Memory B cell (primary cell): Measurements from ENCODE around the gene CTPS2.
"Not testable (repeated sequence)": the region's sequence is repeated elsewhere in the genome, so short reads cannot be mapped to it uniquely, and the experiment has no call there.

Experiments
- ATAC-seq: fragments of 150-1000 bp; cut with Tn5 transposase; 2 replicates; pipeline ENCODE4 v1.10.0; 2021; ENCODE audit warnings: low read depth, mild to moderate bottlenecking, moderate library complexity
- DNase-seq, 2 donors: peaks; one replicate each; pipeline ENCODE4 v3.0.0; 2022; ENCODE audit warnings: low spot score in 2 of 2
- H3K27ac Mint-ChIP-seq: one replicate; pipeline ENCODE4 v1.8.0; 2022; ENCODE audit warnings: mild to moderate bottlenecking, moderate library complexity, mixed read lengths
- H3K27me3 Mint-ChIP-seq: one replicate; pipeline ENCODE4 v1.8.0; 2022; ENCODE audit warnings: mixed read lengths
- H3K36me3 Mint-ChIP-seq: one replicate; pipeline ENCODE4 v1.8.0; 2022; ENCODE audit warnings: mild to moderate bottlenecking, mixed read lengths
- H3K4me1 Mint-ChIP-seq: one replicate; pipeline ENCODE4 v1.8.0; 2022; ENCODE audit warnings: mixed read lengths
- H3K4me3 Mint-ChIP-seq: one replicate; pipeline ENCODE4 v1.8.0; 2022; ENCODE audit warnings: mild to moderate bottlenecking, moderate library complexity, mixed read lengths
- H3K9me3 Mint-ChIP-seq: one replicate; pipeline ENCODE4 v1.8.0; 2022; ENCODE audit warnings: mixed read lengths

The CTPS2 gene

GRCh38 chrX:16726347-16726988 lies 14.0 kb upstream of the CTPS2 start:
- H3K27ac Mint-ChIP-seq, H3K4me3 Mint-ChIP-seq, ATAC-seq, DNase-seq, H3K4me1 Mint-ChIP-seq, H3K36me3 Mint-ChIP-seq, H3K27me3 Mint-ChIP-seq, H3K9me3 Mint-ChIP-seq: not testable (repeated sequence)

DNA sequence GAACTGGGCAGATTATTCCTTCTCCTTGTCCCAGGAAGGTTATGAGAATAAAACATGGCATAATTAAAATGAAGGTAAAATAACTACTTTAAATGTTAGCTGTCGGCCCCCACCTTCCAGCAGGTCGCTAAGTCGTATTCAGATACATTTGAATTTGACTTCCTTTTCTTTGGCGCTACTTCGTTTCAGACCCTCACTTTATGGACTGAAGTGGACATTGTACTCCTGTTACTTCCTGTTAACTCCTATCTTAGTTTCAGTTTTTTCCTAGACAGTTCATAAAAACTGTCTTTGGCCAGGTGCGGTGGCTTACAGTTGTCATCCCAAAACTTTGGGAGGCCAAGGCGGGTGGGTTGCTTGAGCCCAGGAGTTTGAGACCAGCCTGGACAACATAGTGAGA lies 12.6 kb upstream of the CTPS2 start:
- H3K27me3 Mint-ChIP-seq, result no peaks in the 10 kb centered on the region
- H3K36me3 Mint-ChIP-seq, result peaks cover 8% of the 10 kb centered on the region
- H3K27ac Mint-ChIP-seq, result no peak overlapping the region
- H3K9me3 Mint-ChIP-seq, result no peaks in the 10 kb centered on the region
- DNase-seq (no peak), ATAC-seq (no peak)
- no peak overlapping the region for H3K4me3 Mint-ChIP-seq
- H3K4me1 Mint-ChIP-seq, result peaks cover 7% of the 10 kb centered on the region

DNA sequence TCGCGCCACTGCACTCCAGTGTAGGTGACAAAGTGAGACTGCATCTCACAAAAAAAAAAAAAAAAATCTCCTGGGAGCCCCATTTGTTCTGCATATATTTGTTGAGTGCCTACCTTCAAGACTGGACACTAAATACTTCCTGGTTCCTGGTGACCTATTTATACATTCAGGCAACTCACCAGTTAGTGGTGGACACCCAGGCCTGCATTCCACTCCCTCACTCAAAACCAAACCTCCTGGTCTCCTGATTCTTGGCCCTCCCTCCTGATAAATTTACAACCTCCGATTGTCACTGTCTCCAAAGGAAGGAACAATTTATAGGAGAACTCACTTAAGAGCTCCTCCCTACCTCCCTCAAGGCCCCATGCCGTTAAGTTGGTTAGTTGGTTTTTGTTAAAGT lies 10.0 kb upstream of the CTPS2 start:
- no peak overlapping the region for H3K4me3 Mint-ChIP-seq
- no peaks in the 10 kb centered on the region for H3K27me3 Mint-ChIP-seq
- peaks cover 8% of the 10 kb centered on the region for H3K36me3 Mint-ChIP-seq
- H3K27ac Mint-ChIP-seq, result no peak overlapping the region
- H3K4me1 Mint-ChIP-seq, result peaks cover 7% of the 10 kb centered on the region
- DNase-seq, result no peak
- no peak for ATAC-seq
- H3K9me3 Mint-ChIP-seq, result no peaks in the 10 kb centered on the region

- DNase-seq (peak; percentile 90 to 99), ATAC-seq (peak; percentile 94)
- H3K27ac Mint-ChIP-seq, result peak within 1 kb of the TSS; percentile 99
- H3K9me3 Mint-ChIP-seq, result no peaks in the 10 kb centered on the region
- peaks cover 4% of the 10 kb centered on the region for H3K36me3 Mint-ChIP-seq
- no peaks in the 10 kb centered on the region for H3K27me3 Mint-ChIP-seq
- H3K4me3 Mint-ChIP-seq, result peak within 1 kb of the TSS; percentile 95
- peaks cover 2% of the 10 kb centered on the region for H3K4me1 Mint-ChIP-seq
Measured at GRCh38 chrX:16719334-16720084, 7.0 kb upstream of the CTPS2 start, which contains the start of gene SYAP1. SYAP1 (plus strand) TSS chrX:16719612; CDS start chrX:16719725, 113 bp downstream.

- H3K27ac Mint-ChIP-seq, result peak overlapping the region; percentile 99
- H3K4me1 Mint-ChIP-seq, result peaks cover 2% of the 10 kb centered on the region
- H3K36me3 Mint-ChIP-seq, result peaks cover 3% of the 10 kb centered on the region
- DNase-seq, result no peak
- H3K27me3 Mint-ChIP-seq, result no peaks in the 10 kb centered on the region
- ATAC-seq, result peak; percentile 1
- no peaks in the 10 kb centered on the region for H3K9me3 Mint-ChIP-seq
- peak overlapping the region; percentile 95 for H3K4me3 Mint-ChIP-seq
Measured at GRCh38 chrX:16718824-16719333, 6.4 kb upstream of the CTPS2 start.

GRCh38 chrX:16716451-16716850 lies 4.0 kb upstream of the CTPS2 start:
- not testable (repeated sequence) for H3K27me3 Mint-ChIP-seq, H3K4me1 Mint-ChIP-seq, ATAC-seq, H3K36me3 Mint-ChIP-seq, H3K4me3 Mint-ChIP-seq, DNase-seq, H3K9me3 Mint-ChIP-seq, H3K27ac Mint-ChIP-seq

DNA sequence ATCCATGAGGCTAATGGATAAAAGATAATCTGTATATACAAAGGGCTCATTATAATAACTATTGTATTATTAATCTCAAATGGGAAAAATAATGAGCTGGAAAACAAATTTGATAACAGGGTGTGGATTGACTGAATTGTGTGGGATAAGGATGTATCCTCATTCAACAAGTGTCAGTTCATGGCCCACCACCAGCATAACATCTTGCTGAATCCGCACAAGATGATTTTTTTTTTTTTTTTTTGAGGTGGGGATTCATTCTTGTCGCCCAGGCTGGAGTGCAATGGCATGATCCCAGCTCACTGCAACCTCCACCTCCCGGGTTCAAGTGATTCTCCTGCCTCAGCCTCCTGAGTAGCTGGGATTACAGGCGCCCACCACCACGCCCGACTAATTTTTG lies 3.2 kb upstream of the CTPS2 start:
- H3K27me3 Mint-ChIP-seq, ATAC-seq, H3K9me3 Mint-ChIP-seq, DNase-seq, H3K27ac Mint-ChIP-seq, H3K36me3 Mint-ChIP-seq, H3K4me3 Mint-ChIP-seq, H3K4me1 Mint-ChIP-seq: not testable (repeated sequence)

GRCh38 chrX:16714504-16714903 lies 2.0 kb upstream of the CTPS2 start:
- no peak for ATAC-seq
- Mint-ChIP-seq H3K27ac (no peak overlapping the region), H3K36me3 (no peaks in the 10 kb centered on the region), H3K4me1 (peaks cover 13% of the 10 kb centered on the region), H3K9me3 (no peaks in the 10 kb centered on the region), H3K4me3 (no peak overlapping the region), H3K27me3 (no peaks in the 10 kb centered on the region)
- no peak for DNase-seq

GRCh38 chrX:16711893-16712547 lies 449 bp downstream of the CTPS2 start:
- Mint-ChIP-seq H3K9me3 (no peaks in the 10 kb centered on the region), H3K27me3 (no peaks in the 10 kb centered on the region)
- peak in 1 of 2 donors; percentile 24 for DNase-seq

GRCh38 chrX:16711219-16711811 lies 1.2 kb downstream of the CTPS2 start:
- no peak for DNase-seq
- Mint-ChIP-seq H3K9me3 (no peaks in the 10 kb centered on the region), H3K4me3 (peak overlapping the region; percentile 86), H3K4me1 (peaks cover 13% of the 10 kb centered on the region), H3K27me3 (no peaks in the 10 kb centered on the region), H3K27ac (peak overlapping the region; percentile 75), H3K36me3 (no peaks in the 10 kb centered on the region)
- no peak for ATAC-seq

More at GRCh38 chrX:16711893-16712547, 449 bp downstream of the CTPS2 start:
- peak; percentile 41 for ATAC-seq
- H3K27ac Mint-ChIP-seq, result peak overlapping the region; percentile 78
- no peaks in the 10 kb centered on the region for H3K36me3 Mint-ChIP-seq
- peaks cover 13% of the 10 kb centered on the region for H3K4me1 Mint-ChIP-seq
- peak overlapping the region; percentile 90 for H3K4me3 Mint-ChIP-seq

DNA sequence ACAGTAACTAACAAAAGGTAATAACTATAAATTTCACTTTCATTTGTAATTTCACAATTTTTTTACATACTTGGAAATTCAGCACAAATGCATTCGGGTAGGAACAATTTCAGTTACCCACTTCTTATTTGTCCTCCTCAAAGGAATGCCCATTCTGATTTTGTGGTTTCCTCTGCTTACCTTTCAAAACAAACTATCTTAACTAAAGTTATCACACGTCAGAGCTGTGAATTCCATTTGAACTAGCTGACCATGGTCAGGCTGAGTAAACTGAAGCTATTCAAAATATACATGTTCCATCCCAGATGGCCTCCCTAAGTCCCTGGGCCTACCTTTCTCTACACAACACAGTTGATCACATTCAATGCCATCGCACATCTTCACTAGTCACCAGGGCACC lies 4.5 kb downstream of the CTPS2 start:
- Mint-ChIP-seq H3K4me3 (no peak overlapping the region), H3K36me3 (no peaks in the 10 kb centered on the region), H3K9me3 (no peaks in the 10 kb centered on the region), H3K4me1 (peaks cover 15% of the 10 kb centered on the region), H3K27ac (peak overlapping the region; percentile 53), H3K27me3 (no peaks in the 10 kb centered on the region)
- DNase-seq, result no peak
- ATAC-seq, result no peak

- H3K36me3 Mint-ChIP-seq, result no peaks in the 10 kb centered on the region
- H3K4me1 Mint-ChIP-seq, result peaks cover 6% of the 10 kb centered on the region
- DNase-seq (no peak), ATAC-seq (no peak)
- no peak overlapping the region for H3K4me3 Mint-ChIP-seq
- no peaks in the 10 kb centered on the region for H3K27me3 Mint-ChIP-seq
- H3K9me3 Mint-ChIP-seq, result no peaks in the 10 kb centered on the region
- H3K27ac Mint-ChIP-seq, result no peak overlapping the region
Measured at GRCh38 chrX:16705370-16705769, 7.1 kb downstream of the CTPS2 start.

DNA sequence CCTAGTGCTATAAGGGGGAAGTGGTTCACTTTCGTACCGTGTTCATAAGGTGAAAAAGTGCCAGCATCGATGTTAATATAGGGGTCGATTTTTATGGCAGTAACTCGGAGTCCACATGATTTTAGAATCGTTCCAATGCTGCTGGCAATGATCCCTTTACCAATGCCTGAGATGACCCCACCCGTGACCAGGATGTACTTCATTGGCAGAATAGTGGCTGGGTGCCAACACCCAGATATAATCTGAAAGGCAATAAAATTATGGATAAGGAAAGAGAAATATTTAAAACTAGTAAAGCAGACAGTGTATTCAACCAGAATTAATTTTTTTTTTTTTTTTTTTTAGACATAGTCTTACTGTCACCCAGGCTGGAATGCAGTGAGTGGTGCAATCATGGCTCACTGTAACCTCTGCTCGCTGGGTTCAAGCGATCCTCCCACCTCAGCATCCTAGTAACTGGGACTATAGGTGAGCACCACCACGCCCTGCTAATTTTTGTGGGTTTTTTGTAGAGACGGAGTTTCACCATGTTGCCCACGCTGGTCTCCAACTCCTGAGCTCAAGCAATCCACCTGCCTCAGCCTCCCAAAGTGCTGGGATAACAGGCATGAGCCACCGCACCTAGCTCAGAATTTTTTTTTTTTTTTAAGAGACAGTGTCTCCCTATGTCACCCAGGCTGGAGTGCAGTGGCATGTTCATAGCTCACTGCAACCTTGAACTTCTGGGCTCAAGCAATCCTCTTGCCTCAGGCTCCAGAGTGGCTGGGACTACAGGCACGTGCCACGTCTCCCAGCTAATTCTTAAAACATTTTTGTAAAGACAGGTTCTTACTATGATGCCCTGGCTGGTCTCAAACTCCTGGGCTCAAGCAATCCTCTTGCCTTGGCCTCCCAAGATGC lies 9.5 kb downstream of the CTPS2 start:
- no peaks in the 10 kb centered on the region for H3K9me3 Mint-ChIP-seq
- DNase-seq, result no peak
- no peak overlapping the region for H3K4me3 Mint-ChIP-seq
- H3K4me1 Mint-ChIP-seq, result peaks cover 2% of the 10 kb centered on the region
- H3K27ac Mint-ChIP-seq, result no peak overlapping the region
- H3K27me3 Mint-ChIP-seq, result no peaks in the 10 kb centered on the region
- H3K36me3 Mint-ChIP-seq, result no peaks in the 10 kb centered on the region
- ATAC-seq, result no peak
